Ovary (tissue), 9 donors: ENCODE data around the gene BMP4. TPM values are rescaled to one million over a fixed set of nuclear protein-coding genes. Genes with fewer than 3 reads are reported as not detected.

Source experiments
- DNase-seq, 5 donors: peaks; one replicate each; pipeline ENCODE4 v3.0.0-alpha.2; 2019 to 2020
- H3K27ac ChIP-seq, 2 donors: fragments of 200-600 bp; one replicate each; pipeline versions ENCODE4 v1.5.1 to v1.8.0; 2019 to 2022
- H3K27me3 ChIP-seq: fragments of 200-600 bp; one replicate; pipeline ENCODE4 v1.8.0; 2022
- H3K36me3 ChIP-seq: fragments of 200-600 bp; sonication (generic); one replicate; pipeline ENCODE4 v1.5.1; 2019
- H3K4me1 ChIP-seq: one replicate; pipeline ENCODE4 v1.8.1; 2013; ENCODE audit warnings: mild to moderate bottlenecking, moderate library complexity; ENCODE audit not compliant: insufficient read depth
- H3K4me3 ChIP-seq: fragments of 200-600 bp; sonication (generic); one replicate; pipeline ENCODE4 v1.5.1; 2017
- H3K9me3 ChIP-seq, 2 donors: fragments of 200-600 bp in 1 of 2; sonication (generic) in 1 of 2; one replicate each; pipeline versions ENCODE4 v1.5.1 to v1.8.1; 2013 to 2019; ENCODE audit warnings: mild to moderate bottlenecking in 1 of 2, moderate library complexity in 1 of 2
- CTCF ChIP-seq, 3 donors: fragments of 450-650 bp in 2 of 3; fragments of 200-600 bp in 1 of 3; IDR thresholded peaks; one replicate each; pipeline versions ENCODE4 v1.5.1 to v1.8.0; 2016 to 2022; ENCODE audit warnings: antibody characterized with exemption in 3 of 3, mild to moderate bottlenecking in 1 of 3
- EP300 ChIP-seq: sonication (generic); formaldehyde crosslinking; IDR thresholded peaks from one replicate; pipeline ENCODE4 v1.6.1; 2017; ENCODE audit warnings: antibody characterized with exemption
- POLR2A ChIP-seq: fragments of 450-650 bp; IDR thresholded peaks from one replicate; pipeline ENCODE4 v1.6.1; 2017; ENCODE audit warnings: antibody characterized with exemption, mild to moderate bottlenecking, moderate library complexity
- WGBS, 3 donors: extraction: QIAGEN DNeasy Blood & Tissue Kit in 1 of 3; methylation state at CpG; one replicate each; pipeline versions ENCODE4 v1.1.5 to v1.1.7; 2013 to 2017; 5-methylcytosine and 5-hydroxymethylcytosine counted together
- intact Hi-C, 4 donors: fragments of 100-400 bp; cut with DNase I; formaldehyde crosslinking; loops; one replicate each; pipeline versions ENCODE4 v1.11.0 to v1.15.1; 2022 to 2023
- polyA plus RNA-seq, 2 donors: library from polyadenylated mRNA; stranded (reverse); fragments of 200-250 nt in 1 of 2; fragments of 350-450 nt in 1 of 2; fragmentation: Illumina TruSeq in 1 of 2; extraction: RNeasy Lipid Tissue Mini Kit (QIAGEN cat#74804) in 1 of 2; gene quantifications; one replicate each; pipeline ENCODE4 v1.2.3, GENCODE V29; 2013 to 2014
- total RNA-seq, 7 donors: library from RNA; depleted of rRNA in 2 of 7; stranded (reverse); fragments of >200 nt in 2 of 7; fragmentation: NEBNext Ultra II Directional in 3 of 7; extraction: Animal tissue kit (Norgen Biotek cat#: 25700) in 3 of 7; gene quantifications; one replicate each; pipeline versions ENCODE4 v1.1.0 to v1.2.4, GENCODE V29; 2016 to 2023
- donor health status: DM: no; HTN: no; CAD: no; lungs with moderate emphysema.
- donor health status: DM: no; HTN: no; CAD: no.
- donor health status: Bipolar disorder and iron deficiency.
- donor health status: DM: yes; HTN: yes; CAD: no.
- donor health status: DM: no; HTN: no; CAD: no.
- donor health status: DM: yes; HTN: yes; CAD: no.

The BMP4 gene
- total and polyA plus RNA-seq, 9 donors: 4.4 to 22.8 (median 13.0) TPM

DNA sequence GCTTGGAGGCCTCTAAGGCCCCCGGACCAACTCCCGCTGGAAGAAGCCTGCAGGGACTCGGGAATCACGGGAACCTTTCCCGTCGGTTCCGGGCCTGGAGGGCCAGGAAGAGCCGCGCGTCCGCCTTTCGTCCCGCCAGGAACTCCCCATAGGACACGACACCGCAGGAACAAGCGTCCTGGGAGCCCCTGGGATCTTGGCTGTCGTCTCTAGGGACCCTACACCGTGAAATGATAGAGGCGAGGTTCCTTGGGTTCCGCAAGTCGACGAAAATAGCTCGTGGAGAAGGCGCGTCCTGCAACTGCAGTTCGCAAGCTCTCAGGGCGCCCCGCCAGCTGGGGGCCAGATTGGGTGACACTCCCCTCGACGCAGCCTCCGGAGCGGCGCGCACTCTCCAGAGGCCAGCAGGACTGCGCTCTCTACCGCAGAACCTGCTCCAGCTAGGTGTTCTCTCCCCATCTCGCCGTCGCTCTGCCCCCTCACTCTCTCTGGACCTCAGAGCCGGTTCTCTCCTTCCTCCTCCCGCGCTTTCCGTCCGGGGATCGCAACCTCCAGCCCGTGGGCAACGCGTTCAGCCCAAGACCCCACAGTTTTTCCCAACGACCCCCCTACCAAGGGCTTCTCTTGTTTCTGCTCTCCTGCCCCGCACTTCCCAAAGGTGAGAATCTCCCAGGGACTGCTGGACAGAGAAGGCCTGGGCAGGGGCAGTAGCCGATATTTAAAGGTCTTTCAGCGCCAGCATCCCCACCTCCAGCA, 776 bp downstream of the BMP4 start:
- H3K4me1 ChIP-seq: peaks cover 3% of the 10 kb centered on the region
- intact Hi-C loops: no loop called here
- WGBS, 3 donors: 0 to 1% (median 1%) methylated on average over 49 to 52 of the region's 52 CpGs
- no peaks in the 10 kb centered on the region for H3K27me3 ChIP-seq
- peak overlapping the region; percentile 78 to 88 for H3K27ac ChIP-seq
- TF ChIP-seq POLR2A: peak; percentile 26
- no peak for TF ChIP-seq CTCF (IDR thresholded peaks at IDR 0.05)
- DNase-seq: peak; percentile 71 to 91 (median 87)
- no peaks in the 10 kb centered on the region for H3K36me3 ChIP-seq
- H3K9me3 ChIP-seq: no peaks in the 10 kb centered on the region
- H3K4me3 ChIP-seq: peak overlapping the region; percentile 65

GRCh38 chr14:53955229-53955556, 1.4 kb downstream of the BMP4 start:
- intact Hi-C loops: no loop called here
- Histone ChIP-seq H3K27ac (peak overlapping the region; percentile 78 to 88), H3K4me1 (peaks cover 3% of the 10 kb centered on the region), H3K4me3 (peak overlapping the region; percentile 65), H3K36me3 (no peaks in the 10 kb centered on the region), H3K9me3 (no peaks in the 10 kb centered on the region), H3K27me3 (no peaks in the 10 kb centered on the region)
- TF ChIP-seq EP300 (no peak), POLR2A (no peak), CTCF (IDR thresholded peaks at IDR 0.05) (no peak)
- 1 to 2% (median 1%) methylated on average over 17 of the region's 17 CpGs for WGBS, 3 donors
- DNase-seq: no peak

- 1% methylated on average over 52 to 53 of the region's 53 CpGs for WGBS, 3 donors
Observed at GRCh38 chr14:53954551-53955228, 1.9 kb downstream of the BMP4 start.

More at GRCh38 chr14:53954551-53955228, 1.9 kb downstream of the BMP4 start:
- Histone ChIP-seq H3K4me3 (peak overlapping the region; percentile 65), H3K27me3 (no peaks in the 10 kb centered on the region), H3K9me3 (no peaks in the 10 kb centered on the region), H3K4me1 (peaks cover 3% of the 10 kb centered on the region), H3K27ac (peak overlapping the region; percentile 78 to 88), H3K36me3 (no peaks in the 10 kb centered on the region)
- TF ChIP-seq EP300 (no peak), CTCF (IDR thresholded peaks at IDR 0.05) (no peak), POLR2A (no peak)
- peak; percentile 39 to 64 (median 49) for DNase-seq
- intact Hi-C loops: no loop called here
